ENCODE data around the gene ARHGAP9.

ARHGAP9 gene

DNA sequence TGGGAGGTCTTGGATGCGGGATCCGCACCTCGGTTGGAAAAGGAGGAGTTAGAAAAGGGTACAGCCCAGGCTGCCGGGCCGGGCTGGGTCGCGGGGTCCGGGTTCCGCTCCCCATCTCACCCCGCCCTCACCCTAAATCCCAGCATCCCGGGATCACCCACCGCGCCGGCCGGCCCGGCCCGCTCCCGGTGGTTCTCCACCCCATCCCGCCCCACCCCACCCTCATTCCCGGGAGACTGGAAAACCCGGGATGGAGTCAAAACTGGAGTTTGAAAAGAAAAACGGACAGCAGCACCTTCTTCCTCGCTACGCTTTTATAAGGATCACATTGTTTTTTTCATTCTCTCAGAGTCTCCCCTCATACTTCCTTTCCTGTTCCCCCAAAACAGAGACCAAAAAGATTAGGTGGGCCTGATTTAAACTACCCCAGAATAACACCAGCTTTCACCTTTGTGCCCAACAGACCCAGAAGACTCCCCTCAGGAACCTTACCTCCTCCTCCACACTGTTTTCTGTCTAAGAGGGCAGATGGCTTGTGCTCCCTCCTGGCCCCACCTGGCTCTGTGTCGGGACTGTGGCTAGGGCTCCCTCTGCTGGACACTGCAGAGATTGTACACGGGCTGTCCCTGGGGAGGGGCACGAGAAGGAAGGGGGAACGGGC is 17.3 kb downstream of the ARHGAP9 start (continued):
- TF ChIP-seq, protein P1, sequence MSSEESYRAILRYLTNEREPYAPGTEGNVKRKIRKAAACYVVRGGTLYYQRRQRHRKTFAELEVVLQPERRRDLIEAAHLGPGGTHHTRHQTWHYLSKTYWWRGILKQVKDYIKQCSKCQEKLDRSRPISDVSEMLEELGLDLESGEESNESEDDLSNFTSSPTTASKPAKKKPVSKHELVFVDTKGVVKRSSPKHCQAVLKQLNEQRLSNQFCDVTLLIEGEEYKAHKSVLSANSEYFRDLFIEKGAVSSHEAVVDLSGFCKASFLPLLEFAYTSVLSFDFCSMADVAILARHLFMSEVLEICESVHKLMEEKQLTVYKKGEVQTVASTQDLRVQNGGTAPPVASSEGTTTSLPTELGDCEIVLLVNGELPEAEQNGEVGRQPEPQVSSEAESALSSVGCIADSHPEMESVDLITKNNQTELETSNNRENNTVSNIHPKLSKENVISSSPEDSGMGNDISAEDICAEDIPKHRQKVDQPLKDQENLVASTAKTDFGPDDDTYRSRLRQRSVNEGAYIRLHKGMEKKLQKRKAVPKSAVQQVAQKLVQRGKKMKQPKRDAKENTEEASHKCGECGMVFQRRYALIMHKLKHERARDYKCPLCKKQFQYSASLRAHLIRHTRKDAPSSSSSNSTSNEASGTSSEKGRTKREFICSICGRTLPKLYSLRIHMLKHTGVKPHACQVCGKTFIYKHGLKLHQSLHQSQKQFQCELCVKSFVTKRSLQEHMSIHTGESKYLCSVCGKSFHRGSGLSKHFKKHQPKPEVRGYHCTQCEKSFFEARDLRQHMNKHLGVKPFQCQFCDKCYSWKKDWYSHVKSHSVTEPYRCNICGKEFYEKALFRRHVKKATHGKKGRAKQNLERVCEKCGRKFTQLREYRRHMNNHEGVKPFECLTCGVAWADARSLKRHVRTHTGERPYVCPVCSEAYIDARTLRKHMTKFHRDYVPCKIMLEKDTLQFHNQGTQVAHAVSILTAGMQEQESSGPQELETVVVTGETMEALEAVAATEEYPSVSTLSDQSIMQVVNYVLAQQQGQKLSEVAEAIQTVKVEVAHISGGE (tag by site-specific recombination; conservative IDR thresholded peaks at IDR 0.05; ENCODE audit: low read depth), result peak; percentile 54; the same call in 1 of the 2 replicates
- TF ChIP-seq ZNF140 (tag by site-specific recombination; IDR thresholded peaks at IDR 0.05) (no peak), ZNF510 (tag by site-specific recombination; IDR thresholded peaks at IDR 0.05; ENCODE audit: insufficient replicate concordance) (no peak), GLIS1 (tag by site-specific recombination; IDR thresholded peaks at IDR 0.05) (peak; percentile 67), ZNF114 (tag by site-specific recombination; IDR thresholded peaks at IDR 0.05) (no peak), ZNF585B (tag by site-specific recombination; IDR thresholded peaks at IDR 0.05) (no peak), BCL11A (tag by site-specific recombination; IDR thresholded peaks at IDR 0.05; ENCODE audit: low read depth) (peak; percentile 60; the same call in 1 of the 2 replicates), KLF9 (tag by site-specific recombination; IDR thresholded peaks at IDR 0.05; ENCODE audit: low read depth) (no peak; the same call in 1 of the 2 replicates), OSR2 (tag by site-specific recombination; IDR thresholded peaks at IDR 0.05) (no peak), ZNF624 (tag by site-specific recombination; IDR thresholded peaks at IDR 0.05) (no peak), ZNF274 (IDR thresholded peaks at IDR 0.05; ENCODE audit: low read length) (no peak), ZNF274 (tag by site-specific recombination; IDR thresholded peaks at IDR 0.05; ENCODE audit: borderline replicate concordance) (no peak), FEZF1 (tag by site-specific recombination; IDR thresholded peaks at IDR 0.05) (no peak), ZNF549 (tag by site-specific recombination; IDR thresholded peaks at IDR 0.05) (no peak), ZNF366 (tag by site-specific recombination; conservative IDR thresholded peaks at IDR 0.05) (peak; percentile 96), SP7 (tag by site-specific recombination; IDR thresholded peaks at IDR 0.05) (peak; percentile 75), ZNF292 (tag by site-specific recombination; IDR thresholded peaks at IDR 0.05; ENCODE audit: borderline replicate concordance, low read depth) (no peak), ZNF791 (tag by site-specific recombination; IDR thresholded peaks at IDR 0.05) (no peak), TCF7L2 (IDR thresholded peaks at IDR 0.05; ENCODE audit: borderline replicate concordance, low read depth, low read length) (no peak), ZNF664 (tag by site-specific recombination; IDR thresholded peaks at IDR 0.05) (no peak), KLF1 (tag by site-specific recombination; IDR thresholded peaks at IDR 0.05) (no peak), KLF8 (tag by site-specific recombination; IDR thresholded peaks at IDR 0.05) (peak; percentile 91), ZNF433 (tag by site-specific recombination; IDR thresholded peaks at IDR 0.05; ENCODE audit: low read depth) (no peak), ZNF16 (tag by site-specific recombination; IDR thresholded peaks at IDR 0.05; ENCODE audit: low read depth) (no peak), RBAK (tag by site-specific recombination; IDR thresholded peaks at IDR 0.05) (no peak)
- TF ChIP-seq, protein P2, sequence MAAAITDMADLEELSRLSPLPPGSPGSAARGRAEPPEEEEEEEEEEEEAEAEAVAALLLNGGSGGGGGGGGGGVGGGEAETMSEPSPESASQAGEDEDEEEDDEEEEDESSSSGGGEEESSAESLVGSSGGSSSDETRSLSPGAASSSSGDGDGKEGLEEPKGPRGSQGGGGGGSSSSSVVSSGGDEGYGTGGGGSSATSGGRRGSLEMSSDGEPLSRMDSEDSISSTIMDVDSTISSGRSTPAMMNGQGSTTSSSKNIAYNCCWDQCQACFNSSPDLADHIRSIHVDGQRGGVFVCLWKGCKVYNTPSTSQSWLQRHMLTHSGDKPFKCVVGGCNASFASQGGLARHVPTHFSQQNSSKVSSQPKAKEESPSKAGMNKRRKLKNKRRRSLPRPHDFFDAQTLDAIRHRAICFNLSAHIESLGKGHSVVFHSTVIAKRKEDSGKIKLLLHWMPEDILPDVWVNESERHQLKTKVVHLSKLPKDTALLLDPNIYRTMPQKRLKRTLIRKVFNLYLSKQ (tag by site-specific recombination; IDR thresholded peaks at IDR 0.05; ENCODE audit: borderline replicate concordance), result no peak
- TF ChIP-seq, protein P3, sequence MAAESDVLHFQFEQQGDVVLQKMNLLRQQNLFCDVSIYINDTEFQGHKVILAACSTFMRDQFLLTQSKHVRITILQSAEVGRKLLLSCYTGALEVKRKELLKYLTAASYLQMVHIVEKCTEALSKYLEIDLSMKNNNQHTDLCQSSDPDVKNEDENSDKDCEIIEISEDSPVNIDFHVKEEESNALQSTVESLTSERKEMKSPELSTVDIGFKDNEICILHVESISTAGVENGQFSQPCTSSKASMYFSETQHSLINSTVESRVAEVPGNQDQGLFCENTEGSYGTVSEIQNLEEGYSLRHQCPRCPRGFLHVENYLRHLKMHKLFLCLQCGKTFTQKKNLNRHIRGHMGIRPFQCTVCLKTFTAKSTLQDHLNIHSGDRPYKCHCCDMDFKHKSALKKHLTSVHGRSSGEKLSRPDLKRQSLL (tag by site-specific recombination; IDR thresholded peaks at IDR 0.05), result peak; percentile 48; the same call in 1 of the 2 replicates
- TF ChIP-seq, protein P4, sequence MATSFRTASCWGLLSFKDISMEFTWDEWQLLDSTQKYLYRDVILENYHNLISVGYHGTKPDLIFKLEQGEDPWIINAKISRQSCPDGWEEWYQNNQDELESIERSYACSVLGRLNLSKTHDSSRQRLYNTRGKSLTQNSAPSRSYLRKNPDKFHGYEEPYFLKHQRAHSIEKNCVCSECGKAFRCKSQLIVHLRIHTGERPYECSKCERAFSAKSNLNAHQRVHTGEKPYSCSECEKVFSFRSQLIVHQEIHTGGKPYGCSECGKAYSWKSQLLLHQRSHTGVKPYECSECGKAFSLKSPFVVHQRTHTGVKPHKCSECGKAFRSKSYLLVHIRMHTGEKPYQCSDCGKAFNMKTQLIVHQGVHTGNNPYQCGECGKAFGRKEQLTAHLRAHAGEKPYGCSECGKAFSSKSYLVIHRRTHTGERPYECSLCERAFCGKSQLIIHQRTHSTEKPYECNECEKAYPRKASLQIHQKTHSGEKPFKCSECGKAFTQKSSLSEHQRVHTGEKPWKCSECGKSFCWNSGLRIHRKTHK (tag by site-specific recombination; IDR thresholded peaks at IDR 0.05), result no peak
- TF ChIP-seq, protein P5, sequence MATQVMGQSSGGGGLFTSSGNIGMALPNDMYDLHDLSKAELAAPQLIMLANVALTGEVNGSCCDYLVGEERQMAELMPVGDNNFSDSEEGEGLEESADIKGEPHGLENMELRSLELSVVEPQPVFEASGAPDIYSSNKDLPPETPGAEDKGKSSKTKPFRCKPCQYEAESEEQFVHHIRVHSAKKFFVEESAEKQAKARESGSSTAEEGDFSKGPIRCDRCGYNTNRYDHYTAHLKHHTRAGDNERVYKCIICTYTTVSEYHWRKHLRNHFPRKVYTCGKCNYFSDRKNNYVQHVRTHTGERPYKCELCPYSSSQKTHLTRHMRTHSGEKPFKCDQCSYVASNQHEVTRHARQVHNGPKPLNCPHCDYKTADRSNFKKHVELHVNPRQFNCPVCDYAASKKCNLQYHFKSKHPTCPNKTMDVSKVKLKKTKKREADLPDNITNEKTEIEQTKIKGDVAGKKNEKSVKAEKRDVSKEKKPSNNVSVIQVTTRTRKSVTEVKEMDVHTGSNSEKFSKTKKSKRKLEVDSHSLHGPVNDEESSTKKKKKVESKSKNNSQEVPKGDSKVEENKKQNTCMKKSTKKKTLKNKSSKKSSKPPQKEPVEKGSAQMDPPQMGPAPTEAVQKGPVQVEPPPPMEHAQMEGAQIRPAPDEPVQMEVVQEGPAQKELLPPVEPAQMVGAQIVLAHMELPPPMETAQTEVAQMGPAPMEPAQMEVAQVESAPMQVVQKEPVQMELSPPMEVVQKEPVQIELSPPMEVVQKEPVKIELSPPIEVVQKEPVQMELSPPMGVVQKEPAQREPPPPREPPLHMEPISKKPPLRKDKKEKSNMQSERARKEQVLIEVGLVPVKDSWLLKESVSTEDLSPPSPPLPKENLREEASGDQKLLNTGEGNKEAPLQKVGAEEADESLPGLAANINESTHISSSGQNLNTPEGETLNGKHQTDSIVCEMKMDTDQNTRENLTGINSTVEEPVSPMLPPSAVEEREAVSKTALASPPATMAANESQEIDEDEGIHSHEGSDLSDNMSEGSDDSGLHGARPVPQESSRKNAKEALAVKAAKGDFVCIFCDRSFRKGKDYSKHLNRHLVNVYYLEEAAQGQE (tag by site-specific recombination; IDR thresholded peaks at IDR 0.05), result peak; percentile 82

Measured in HEK293 (cell line).